Liver (tissue), 9 donors: ENCODE results near the gene MED20. TPM values are rescaled to one million over a fixed set of nuclear protein-coding genes. Genes with fewer than 3 reads are reported as not detected.
A peak's percentile ranks its signal among the peaks of the same experiment; 100 is the strongest.

Experiments used
- DNase-seq: peaks from one replicate; pipeline ENCODE4 v3.0.0-alpha.2; 2017; ENCODE audit warnings: low spot score
- H3K27ac ChIP-seq, 2 donors: one replicate each; pipeline ENCODE4 v1.7.0; 2013; ENCODE audit warnings: inconsistent platforms in 2 of 2, low read length in 2 of 2, control low read depth in 1 of 2, low read depth in 1 of 2, mild to moderate bottlenecking in 1 of 2
- H3K27me3 ChIP-seq, 4 donors: one replicate each; pipeline versions ENCODE4 v1.6.1 to v1.7.0; 2013; ENCODE audit warnings: low read length in 3 of 4, inconsistent platforms in 1 of 4, mild to moderate bottlenecking in 1 of 4, moderate library complexity in 1 of 4; ENCODE audit not compliant: control insufficient read depth in 4 of 4, insufficient read depth in 4 of 4
- H3K36me3 ChIP-seq, 4 donors: one replicate each; pipeline versions ENCODE4 v1.6.1 to v1.7.0; 2013; ENCODE audit warnings: low read length in 3 of 4, mild to moderate bottlenecking in 3 of 4, low read depth in 1 of 4, moderate library complexity in 1 of 4; ENCODE audit not compliant: control insufficient read depth in 4 of 4, insufficient read depth in 3 of 4
- H3K4me1 ChIP-seq, 4 donors: one replicate each; pipeline versions ENCODE4 v1.6.1 to v1.7.0; 2013; ENCODE audit warnings: low read length in 3 of 4, mild to moderate bottlenecking in 3 of 4, moderate library complexity in 1 of 4; ENCODE audit not compliant: control insufficient read depth in 4 of 4, insufficient read depth in 4 of 4
- H3K4me3 ChIP-seq, 3 donors: one replicate each; pipeline versions ENCODE4 v1.6.1 to v1.7.0; 2013; ENCODE audit warnings: low read length in 3 of 3, control low read depth in 1 of 3, low read depth in 1 of 3, mild to moderate bottlenecking in 1 of 3
- H3K9ac ChIP-seq, 2 donors: one replicate each; pipeline ENCODE4 v1.7.0; 2013; ENCODE audit warnings: low read length in 2 of 2, mild to moderate bottlenecking in 2 of 2, moderate library complexity in 2 of 2, control low read depth in 1 of 2, low read depth in 1 of 2
- H3K9me3 ChIP-seq, 4 donors: one replicate each; pipeline versions ENCODE4 v1.6.1 to v1.7.0; 2013; ENCODE audit warnings: low read length in 3 of 4; ENCODE audit not compliant: control insufficient read depth in 4 of 4
- CTCF ChIP-seq: fragments of 150-350 bp; IDR thresholded peaks from 2 replicates; pipeline ENCODE4 v1.5.1; 2017; ENCODE audit warnings: improper control_type of control experiment, low read depth, low read length; ENCODE audit not compliant: missing input control
- EGR1 ChIP-seq, 2 donors: IDR thresholded peaks; 2 replicates each; pipeline ENCODE4 v1.6.1; 2016 to 2018; ENCODE audit warnings: antibody characterized with exemption in 2 of 2, low read depth in 2 of 2
- GABPA ChIP-seq, 2 donors: IDR thresholded peaks in 1 of 2; conservative IDR thresholded peaks in 1 of 2; 2 replicates each; pipeline ENCODE4 v1.6.1; 2016; ENCODE audit warnings: antibody characterized with exemption in 2 of 2, mild to moderate bottlenecking in 1 of 2, moderate library complexity in 1 of 2
- HNF4G ChIP-seq: IDR thresholded peaks from 2 replicates; pipeline ENCODE4 v1.6.1; 2016; ENCODE audit warnings: antibody characterized with exemption
- RAD21 ChIP-seq, 2 donors: IDR thresholded peaks; 2 replicates each; pipeline ENCODE4 v1.6.1; 2016; ENCODE audit warnings: antibody characterized with exemption in 2 of 2, mild to moderate bottlenecking in 2 of 2
- REST ChIP-seq: IDR thresholded peaks from 2 replicates; pipeline ENCODE4 v1.6.1; 2016; ENCODE audit warnings: antibody characterized with exemption, mild to moderate bottlenecking
- RXRA ChIP-seq, 2 donors: IDR thresholded peaks; 2 replicates each; pipeline ENCODE4 v1.6.1; 2017 to 2018; ENCODE audit warnings: antibody characterized with exemption in 2 of 2, mild to moderate bottlenecking in 1 of 2
- SP1 ChIP-seq: IDR thresholded peaks from 2 replicates; pipeline ENCODE4 v1.6.1; 2018; ENCODE audit warnings: antibody characterized with exemption, mild to moderate bottlenecking
- TAF1 ChIP-seq: conservative IDR thresholded peaks from 2 replicates; pipeline ENCODE4 v1.6.1; 2016; ENCODE audit warnings: antibody characterized with exemption, mild to moderate bottlenecking
- YY1 ChIP-seq: IDR thresholded peaks from 2 replicates; pipeline ENCODE4 v1.6.1; 2016; ENCODE audit warnings: antibody characterized with exemption, mild to moderate bottlenecking
- ZBTB33 ChIP-seq: IDR thresholded peaks from 2 replicates; pipeline ENCODE4 v1.6.1; 2016; ENCODE audit warnings: antibody characterized with exemption
- WGBS: extraction: QIAGEN DNeasy Blood & Tissue Kit; methylation state at CpG from one replicate; pipeline ENCODE4 v1.1.7; 2013; 5-methylcytosine and 5-hydroxymethylcytosine counted together
- polyA plus RNA-seq, 2 donors: library from polyadenylated mRNA; stranded (reverse) in 1 of 2; unstranded in 1 of 2; fragments of 200-250 nt in 1 of 2; fragments of >200 nt in 1 of 2; fragmentation: Nextera tagmentation in 1 of 2; extraction: Ambion mirVana in 1 of 2; gene quantifications; one replicate each; pipeline versions ENCODE4 v1.2.1 to v1.2.3, GENCODE V29; 2013 to 2015
- total RNA-seq, 2 donors: library from RNA; depleted of rRNA; stranded (reverse); fragments of >200 nt; gene quantifications; one replicate each; pipeline ENCODE4 v1.2.3, GENCODE V29; 2014
- donor health status: healthy.
- donor health status: healthy.
- donor health status: healthy.
- donor health status: healthy.
- donor health status: healthy.

MED20 gene
- total and polyA plus RNA-seq, 4 donors, result 3.5 to 11.9 (median 8.6) TPM

- no peak for TF ChIP-seq ZBTB33
Measured at GRCh38 chr6:41938590-41939175, 17.7 kb upstream of the MED20 start (continued).

GRCh38 chr6:41937861-41938574 is 17.1 kb upstream of the MED20 start:
- peak; percentile 61 for DNase-seq
- Histone ChIP-seq H3K9me3 (no peaks in the 10 kb centered on the region), H3K9ac (no peak overlapping the region), H3K27me3 (no peaks in the 10 kb centered on the region), H3K4me1 (peaks cover 3 to 34% (median 20%) of the 10 kb centered on the region in 4 donors), H3K27ac (peak overlapping the region in 1 of 2 donors; percentile 1), H3K36me3 (peaks cover 3 to 20% (median 12%) of the 10 kb centered on the region in 4 donors), H3K4me3 (no peak overlapping the region)
- no peak for TF ChIP-seq HNF4G
- TF ChIP-seq GABPA (IDR thresholded peaks at IDR 0.05 in 1 of 2, conservative IDR thresholded peaks at IDR 0.05 in 1 of 2), result no peak
- TF ChIP-seq EGR1 (IDR thresholded peaks at IDR 0.05; ENCODE audit: low read depth in 2 of 2), result no peak
- no peak for TF ChIP-seq REST
- TF ChIP-seq CTCF, result no peak
- no peak for TF ChIP-seq RAD21 (IDR thresholded peaks at IDR 0.05)
- TF ChIP-seq RXRA (IDR thresholded peaks at IDR 0.05), result no peak
- WGBS, result 74% methylated on average over 4 of the region's 4 CpGs

GRCh38 chr6:41937472-41937860 is 16.5 kb upstream of the MED20 start:
- no peaks in the 10 kb centered on the region for H3K27me3 ChIP-seq
- no peak overlapping the region for H3K4me3 ChIP-seq
- peaks cover 3 to 34% (median 19%) of the 10 kb centered on the region in 4 donors for H3K4me1 ChIP-seq
- peaks cover 4 to 26% (median 18%) of the 10 kb centered on the region in 4 donors for H3K36me3 ChIP-seq
- no peak for DNase-seq
- no peak overlapping the region for H3K9ac ChIP-seq
- WGBS, result 61% methylated on average over 2 of the region's 2 CpGs
- no peak overlapping the region for H3K27ac ChIP-seq
- H3K9me3 ChIP-seq, result no peaks in the 10 kb centered on the region
- TF ChIP-seq REST (no peak), RXRA (IDR thresholded peaks at IDR 0.05) (no peak), SP1 (no peak), CTCF (no peak), YY1 (no peak), TAF1 (no peak), ZBTB33 (no peak)
